GM10266 (cell line): ENCODE results near the gene PERP.

Experiments used
- DNase-seq: peaks from one replicate; pipeline ENCODE4 v3.0.0; 2012; ENCODE audit errors: extremely low spot score
- CTCF ChIP-seq: IDR thresholded peaks from 2 replicates; pipeline ENCODE4 v1.5.1; 2012; ENCODE audit warnings: mild to moderate bottlenecking, low read depth; ENCODE audit not compliant: control insufficient read depth, insufficient read depth; ENCODE audit errors: missing control alignments

The PERP gene

GRCh38 chr6:138105446-138105845 is 1.8 kb downstream of the PERP start:
- no peak for TF ChIP-seq CTCF
- no peak for DNase-seq

DNA sequence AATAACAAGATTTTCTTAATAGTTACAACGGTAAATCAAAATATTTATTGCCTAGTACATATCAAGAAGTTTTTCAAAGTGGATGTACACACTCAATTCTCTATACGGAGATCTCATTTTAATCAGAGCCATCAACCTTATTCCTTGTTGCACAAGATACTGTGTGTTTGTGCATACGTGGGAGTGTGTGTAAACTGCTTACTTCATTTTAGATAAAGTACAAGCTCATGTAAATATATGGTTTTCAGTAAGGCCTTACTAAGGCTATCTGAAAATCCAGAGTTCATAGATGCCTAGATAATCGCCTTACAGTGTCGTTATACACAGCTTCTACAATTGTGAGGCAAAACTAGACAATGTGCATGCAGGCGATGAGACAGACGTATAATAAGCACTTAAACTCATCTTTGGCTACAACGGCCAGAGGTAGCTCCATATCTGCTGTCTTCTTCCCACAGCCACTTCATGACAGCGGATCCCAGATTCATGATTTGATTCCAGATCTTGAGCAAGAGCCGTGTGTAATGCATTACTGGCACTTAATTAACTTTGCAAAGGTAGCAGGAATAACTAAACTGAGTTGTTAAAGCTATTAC is 2.5 kb downstream of the PERP start:
- no peak for DNase-seq
- no peak for TF ChIP-seq CTCF

DNA sequence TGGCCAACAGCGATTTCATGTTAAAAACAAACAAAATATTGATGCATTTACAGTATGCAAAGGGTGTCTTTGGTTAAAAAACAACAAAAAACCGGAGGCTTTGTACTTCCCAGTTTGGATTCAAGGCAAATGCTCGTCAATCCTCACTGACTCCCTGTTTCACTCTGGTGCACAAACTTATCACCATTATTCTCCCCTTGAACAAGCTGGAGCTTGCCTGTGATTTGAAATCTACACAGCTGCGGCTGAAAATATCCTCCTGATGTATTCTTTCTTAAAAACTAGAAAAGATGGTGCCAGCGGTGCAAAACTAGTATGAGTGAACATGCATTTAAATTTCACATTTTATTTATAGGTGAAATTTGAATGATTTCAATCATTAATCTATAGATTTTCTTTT is 3.3 kb downstream of the PERP start:
- no peak for DNase-seq
- TF ChIP-seq CTCF = no peak

- DNase-seq = no peak
- TF ChIP-seq CTCF = no peak
Observed at GRCh38 chr6:138101946-138102731, 5.1 kb downstream of the PERP start.

DNA sequence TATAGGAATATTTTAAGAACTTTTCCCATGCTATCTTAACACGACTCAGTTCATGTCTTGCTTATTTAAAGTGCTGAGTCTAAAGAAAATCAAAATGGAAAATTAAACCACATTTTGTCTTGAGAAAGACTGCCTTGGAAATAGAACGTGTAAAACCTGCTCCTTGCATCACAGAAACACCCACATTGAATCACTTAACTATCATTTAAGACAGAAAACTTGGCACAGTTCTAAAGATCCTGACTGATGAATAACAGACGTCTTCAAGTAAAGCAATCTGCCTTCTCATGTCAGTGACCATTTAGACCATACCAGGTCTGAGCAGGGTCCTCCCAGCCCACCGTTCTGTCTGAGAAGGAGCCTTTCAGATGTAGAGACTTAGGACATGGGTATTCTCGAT is 7.4 kb downstream of the PERP start:
- DNase-seq = no peak
- no peak for TF ChIP-seq CTCF

- no peak for DNase-seq
- TF ChIP-seq CTCF = no peak
Observed at GRCh38 chr6:138098306-138098705, 8.9 kb downstream of the PERP start.

DNA sequence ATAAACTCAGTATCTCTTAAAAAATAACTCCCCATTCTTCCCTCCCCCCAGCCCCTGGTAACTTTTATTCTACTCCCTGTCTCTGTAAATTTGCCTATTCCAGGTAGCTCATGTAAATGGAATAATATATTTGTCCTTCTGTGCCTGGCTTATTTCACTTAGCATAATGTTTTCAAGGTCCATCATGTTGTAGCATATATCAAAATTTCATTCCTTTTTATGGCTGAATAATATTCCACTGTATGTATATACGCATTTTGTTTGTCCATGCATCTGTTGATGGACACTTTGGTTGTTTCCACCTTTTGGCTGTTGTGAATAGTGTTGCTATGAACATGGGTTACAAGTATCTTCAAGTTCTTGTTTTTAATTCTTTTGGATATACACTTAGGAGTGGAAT is 13.0 kb downstream of the PERP start:
- no peak for DNase-seq
- no peak for TF ChIP-seq CTCF
